K562 (cell line): ENCODE results near the gene SCAMP2. TPM values are rescaled to one million over a fixed set of nuclear protein-coding genes. Genes with fewer than 3 reads are reported as not detected.

Experiments used
- ARID4B ChIP-seq: sonication (generic); formaldehyde crosslinking; IDR thresholded peaks from 2 replicates; pipeline ENCODE4 v1.8.0; 2022; ENCODE audit warnings: mild to moderate bottlenecking, missing genetic modification reagents
- CEBPB ChIP-seq: fragments of 450-650 bp; IDR thresholded peaks from 2 replicates; pipeline ENCODE4 v1.6.1; 2016; ENCODE audit warnings: missing genetic modification characterization, missing compliant biosample characterization
- CEBPG ChIP-seq, 3 experiments: fragments of 200-800 bp in 1 of 3; sonication (Bioruptor generic) in 1 of 3; sonication (generic) in 1 of 3; formaldehyde crosslinking in 1 of 3; IDR thresholded peaks in 2 of 3; conservative IDR thresholded peaks in 1 of 3; 2 replicates each; pipeline versions ENCODE4 v1.6.1 to v1.8.0; 2016 to 2022; ENCODE audit warnings: missing compliant biosample characterization in 2 of 3, missing genetic modification characterization in 2 of 3, mild to moderate bottlenecking in 1 of 3, missing genetic modification reagents in 1 of 3
- ESRRB ChIP-seq: fragments of 250-450 bp; sonication (Bioruptor Pico); IDR thresholded peaks from 2 replicates; pipeline ENCODE4 v1.5.0; 2020; ENCODE audit warnings: mild to moderate bottlenecking, moderate library complexity, borderline replicate concordance
- HSF4 ChIP-seq: fragments of 250-450 bp; sonication (Bioruptor Pico); IDR thresholded peaks from 2 replicates; pipeline ENCODE4 v2.1.2; 2022; ENCODE audit warnings: mild to moderate bottlenecking, moderate library complexity, borderline replicate concordance
- MAZ ChIP-seq, 2 experiments: fragments of 450-650 bp in 1 of 2; sonication (generic) in 1 of 2; formaldehyde crosslinking; IDR thresholded peaks in 1 of 2; conservative IDR thresholded peaks in 1 of 2; 2 replicates each; pipeline versions ENCODE4 v1.4.0 to v1.5.0; 2020; ENCODE audit warnings: mild to moderate bottlenecking in 1 of 2, missing genetic modification reagents in 1 of 2
- MEIS2 ChIP-seq: fragments of 450-650 bp; IDR thresholded peaks from 2 replicates; pipeline ENCODE4 v1.6.1; 2014; ENCODE audit warnings: mild to moderate bottlenecking; ENCODE audit not compliant: partially characterized antibody
- NKRF ChIP-seq: fragments of 450-650 bp; IDR thresholded peaks from 2 replicates; pipeline ENCODE4 v1.6.1; 2016; ENCODE audit warnings: borderline replicate concordance
- NR2F6 ChIP-seq: fragments of 450-650 bp; formaldehyde crosslinking; IDR thresholded peaks from 2 replicates; pipeline ENCODE4 v1.4.0; 2020; ENCODE audit warnings: mild to moderate bottlenecking
- ZNF778 ChIP-seq: fragments of 450-650 bp; formaldehyde crosslinking; IDR thresholded peaks from 2 replicates; pipeline ENCODE4 v1.4.0; 2020; ENCODE audit warnings: mild to moderate bottlenecking, moderate library complexity
- polyA plus RNA-seq, 8 experiments: library from polyadenylated mRNA; depleted of rRNA in 4 of 8; stranded (reverse) in 5 of 8; unstranded in 3 of 8; fragments of >200 nt; fragmentation: Nextera tagmentation in 2 of 8; fragmentation: Illumina TruSeq in 1 of 8; extraction: Ambion mirVana in 2 of 8; extraction: Trizol in 1 of 8; gene quantifications; 2 replicates each; pipeline versions ENCODE4 v1.2.1 to v1.2.3, GENCODE V29; 2011 to 2014; ENCODE audit warnings: inconsistent platforms in 1 of 8, missing spikeins in 1 of 8
- total RNA-seq, 7 experiments: library from RNA; depleted of rRNA in 6 of 7; stranded (reverse); fragments of >200 nt in 6 of 7; fragmentation: Illumina TruSeq in 2 of 7; extraction: Trizol in 2 of 7; gene quantifications; 2 replicates each; pipeline versions ENCODE4 v1.2.1 to v1.2.3, GENCODE V29; 2011 to 2021; ENCODE audit warnings: low replicate concordance in 1 of 7

SCAMP2 gene
- total and polyA plus RNA-seq, 9 of the 15 experiments (the other 6 are each of a cell fraction or from before 2014, with no cell fraction given): 5.9 to 61.1 (median 20.1) TPM

- TF ChIP-seq ARID4B (CRISPR knock-in tag): 0 out of 2 replicates have a peak, but pooled peaks have one; percentile 25
- no peak for TF ChIP-seq ZNF778 (CRISPR knock-in tag)
- peak; percentile 50; the same call in 1 of the 2 replicates for TF ChIP-seq CEBPG (CRISPR knock-in tag; IDR thresholded peaks at IDR 0.05)
- TF ChIP-seq CEBPG (tag; conservative IDR thresholded peaks at IDR 0.05 in 1 of 2, IDR thresholded peaks at IDR 0.05 in 1 of 2): no peak
- no peak for TF ChIP-seq ESRRB (CRISPR knock-in tag)
- TF ChIP-seq CEBPB: peak; percentile 51
- no peak for TF ChIP-seq NR2F6 (CRISPR knock-in tag)
- TF ChIP-seq NKRF: 0 out of 2 replicates have a peak, but pooled peaks have one; percentile 20
- no peak for TF ChIP-seq MEIS2
- peak in 1 of 2 experiments; percentile 54; a peak in 2 of 4 replicates for TF ChIP-seq MAZ (CRISPR knock-in tag; conservative IDR thresholded peaks at IDR 0.05 in 1 of 2, IDR thresholded peaks at IDR 0.05 in 1 of 2)
- no peak for TF ChIP-seq HSF4 (CRISPR knock-in tag)
These were observed 725 bp upstream of the SCAMP2 start (continued) for GRCh38 chr15:74873756-74874424.
